22Rv1 (cell line): Measurements from ENCODE around the gene RNF5.

ENCODE experiments used
- H3K27ac ChIP-seq: fragments of 450-650 bp; 2 replicates; pipeline ENCODE4 v1.5.1; 2017
- CTCF ChIP-seq: fragments of 450-650 bp; IDR thresholded peaks from 2 replicates; pipeline ENCODE4 v1.5.1; 2017; ENCODE audit warnings: mild to moderate bottlenecking
- ZFX ChIP-seq: fragments of 450-650 bp; IDR thresholded peaks from 2 replicates; pipeline ENCODE4 v1.6.1; 2017; ENCODE audit warnings: antibody characterized with exemption, borderline replicate concordance

RNF5 gene

GRCh38 chr6:32177788-32178546 is at the start of gene RNF5:
TSS of gene RNF5 (plus strand) at chr6:32178405. CDS start at chr6:32178512, 107 bp downstream.
- H3K27ac ChIP-seq, result peak within 1 kb of the TSS; percentile 99
- no peak for TF ChIP-seq ZFX
- no peak for TF ChIP-seq CTCF

GRCh38 chr6:32128751-32129296 is 49.4 kb upstream of the RNF5 start:
- peak overlapping the region; percentile 86 for H3K27ac ChIP-seq
- TF ChIP-seq ZFX (no peak), CTCF (no peak)

GRCh38 chr6:32129297-32130088 is 48.7 kb upstream of the RNF5 start:
- peak overlapping the region; percentile 86 for H3K27ac ChIP-seq
- TF ChIP-seq ZFX (no peak), CTCF (no peak)

GRCh38 chr6:32131439-32131948 is 46.7 kb upstream of the RNF5 start:
- peak overlapping the region; percentile 86 for H3K27ac ChIP-seq
- no peak for TF ChIP-seq CTCF
- TF ChIP-seq ZFX, result no peak

GRCh38 chr6:32132110-32132509 is 46.1 kb upstream of the RNF5 start:
- peak overlapping the region; percentile 86 for H3K27ac ChIP-seq
- no peak for TF ChIP-seq ZFX
- no peak for TF ChIP-seq CTCF

- TF ChIP-seq ZFX, result no peak
- H3K27ac ChIP-seq, result no peak overlapping the region
Observed at GRCh38 chr6:32133786-32134185, 44.4 kb upstream of the RNF5 start.

- H3K27ac ChIP-seq, result no peak overlapping the region
- no peak for TF ChIP-seq CTCF
- TF ChIP-seq ZFX, result no peak
Observed at GRCh38 chr6:32137454-32137853, 40.8 kb upstream of the RNF5 start.
